GM19351 (cell line): ENCODE data around the gene STX16.

Experiments used
- ATAC-seq: cut with Tn5 transposase; IDR thresholded peaks from one replicate; pipeline ENCODE4 v1.9.1; 2021; ENCODE audit warnings: mild to moderate bottlenecking, moderate library complexity; ENCODE audit not compliant: unreplicated experiment

The STX16 gene

DNA sequence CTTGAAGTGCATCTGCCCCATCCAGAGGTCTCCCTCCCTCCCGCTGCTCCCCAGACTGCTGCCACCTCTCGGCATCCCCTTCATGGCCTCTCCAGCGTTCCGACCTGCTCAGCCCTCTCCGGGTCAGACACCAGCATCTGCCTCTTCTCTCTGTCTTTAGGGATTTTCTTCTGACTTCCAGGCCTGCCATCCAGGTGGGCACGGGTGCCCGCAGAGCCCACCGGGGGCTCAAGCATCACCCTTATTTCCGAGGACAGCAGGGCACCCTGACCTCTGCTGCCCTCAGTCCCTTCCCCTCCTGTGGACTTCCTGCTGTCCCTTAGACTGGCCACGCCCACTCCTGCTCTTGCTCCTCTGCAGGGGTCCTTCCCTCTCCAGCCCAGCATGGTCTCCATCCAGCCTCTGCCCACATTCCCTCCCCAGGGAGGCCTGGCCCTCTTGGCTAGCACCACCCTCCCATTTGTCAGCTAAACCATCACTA is 44.9 kb downstream of the STX16 start:
- no peak for ATAC-seq

GRCh38 chr20:58696411-58696961 is 45.4 kb downstream of the STX16 start:
- ATAC-seq = no peak

DNA sequence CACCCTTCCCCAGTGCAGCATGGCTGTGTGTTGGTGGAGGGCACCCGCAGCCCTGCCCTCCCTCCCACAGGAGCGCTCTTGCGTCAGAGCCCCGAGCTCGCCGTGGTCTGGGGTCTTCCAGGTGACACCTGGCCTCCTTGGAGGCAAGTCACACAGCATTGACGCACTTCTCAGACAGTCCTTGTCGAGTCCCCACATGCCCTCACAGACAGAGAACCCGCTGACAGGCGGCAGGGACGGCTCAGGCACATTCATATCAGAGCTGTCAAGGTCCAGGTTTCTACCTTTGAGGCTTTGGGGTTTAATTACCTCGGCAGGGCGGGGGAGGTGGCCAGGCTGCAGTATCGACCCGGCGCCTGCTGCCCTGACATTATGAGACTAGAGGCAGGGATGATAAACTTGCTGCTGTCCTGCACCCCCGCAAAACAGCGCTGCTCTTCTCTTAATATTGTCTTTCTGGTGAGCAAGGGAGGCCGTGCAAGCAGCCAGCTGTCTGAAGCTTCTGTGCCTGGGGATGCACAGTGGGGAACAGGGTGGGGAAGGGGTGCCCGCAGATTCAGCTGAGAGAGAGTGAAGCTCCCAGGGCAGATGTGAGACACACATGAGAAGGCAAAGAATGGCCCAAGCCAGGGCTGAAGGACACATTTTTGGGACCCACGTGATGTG is 46.3 kb downstream of the STX16 start:
- ATAC-seq = no peak

GRCh38 chr20:58697867-58698703 is 47.0 kb downstream of the STX16 start:
- no peak for ATAC-seq

DNA sequence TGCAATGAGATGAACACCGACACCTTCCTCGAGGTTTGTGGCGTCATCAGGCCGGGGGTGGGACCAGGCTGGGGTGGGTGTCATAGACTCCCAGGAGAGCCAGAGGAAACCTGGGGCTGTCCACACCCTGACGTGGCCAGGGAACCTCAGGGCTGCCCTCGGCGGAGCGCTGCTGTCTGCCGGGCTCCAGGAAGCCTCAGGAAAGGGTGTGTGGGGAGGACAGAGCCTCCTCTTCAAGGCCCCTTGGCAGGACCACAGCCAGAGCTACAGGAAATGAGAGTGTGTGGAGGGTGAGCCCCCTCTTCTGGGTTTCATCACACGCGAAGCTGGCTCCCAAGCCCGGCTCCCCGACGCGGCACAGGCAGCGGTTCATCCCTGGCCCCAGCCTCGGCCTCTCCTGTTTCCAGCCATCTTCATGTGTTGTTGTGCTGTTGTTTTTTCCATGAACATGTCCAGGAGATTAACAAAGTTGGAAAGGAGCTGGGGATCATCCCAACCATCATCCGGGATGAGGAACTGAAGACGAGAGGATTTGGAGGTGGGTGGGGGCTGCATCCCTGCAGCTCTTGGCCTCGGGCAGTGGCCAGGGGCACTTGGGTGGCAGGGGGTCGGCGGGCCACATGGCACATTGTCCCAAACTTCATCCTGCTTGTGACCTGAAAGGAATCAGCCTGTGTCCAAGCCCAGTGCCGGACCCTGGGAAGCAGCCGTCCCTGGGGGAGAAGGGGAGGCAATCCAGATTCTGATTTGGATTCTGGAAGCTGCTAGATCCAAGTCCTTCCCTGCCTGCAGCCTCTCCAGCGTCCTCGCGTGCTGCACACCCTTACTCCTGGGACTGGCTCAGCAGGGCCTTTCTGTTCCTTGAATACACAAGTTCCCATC is 47.9 kb downstream of the STX16 start:
- ATAC-seq = no peak

DNA sequence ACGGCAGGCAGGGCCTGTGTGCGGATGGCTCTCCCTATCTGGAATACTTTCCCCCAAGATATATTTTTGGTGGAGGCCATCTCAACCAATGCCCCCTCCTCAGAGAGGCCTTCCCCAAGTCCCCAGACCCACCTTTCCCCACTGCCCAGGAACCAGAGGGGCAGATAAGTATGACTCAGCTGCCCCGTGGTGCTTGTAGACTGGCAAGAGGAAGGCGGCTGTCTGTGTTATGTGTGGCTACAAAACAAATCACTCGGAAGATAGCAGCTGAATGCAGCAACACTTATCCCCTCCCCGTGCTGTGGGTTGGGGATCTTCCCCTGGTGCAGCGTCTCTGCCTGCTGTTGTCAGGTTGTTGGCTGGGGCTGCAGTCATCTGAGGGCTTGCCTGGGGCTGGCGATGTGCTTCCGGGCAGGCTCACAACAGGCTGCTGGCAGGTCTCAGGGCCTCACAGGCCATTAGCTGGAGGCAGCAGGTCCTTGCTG is 48.6 kb downstream of the STX16 start:
- ATAC-seq = no peak

DNA sequence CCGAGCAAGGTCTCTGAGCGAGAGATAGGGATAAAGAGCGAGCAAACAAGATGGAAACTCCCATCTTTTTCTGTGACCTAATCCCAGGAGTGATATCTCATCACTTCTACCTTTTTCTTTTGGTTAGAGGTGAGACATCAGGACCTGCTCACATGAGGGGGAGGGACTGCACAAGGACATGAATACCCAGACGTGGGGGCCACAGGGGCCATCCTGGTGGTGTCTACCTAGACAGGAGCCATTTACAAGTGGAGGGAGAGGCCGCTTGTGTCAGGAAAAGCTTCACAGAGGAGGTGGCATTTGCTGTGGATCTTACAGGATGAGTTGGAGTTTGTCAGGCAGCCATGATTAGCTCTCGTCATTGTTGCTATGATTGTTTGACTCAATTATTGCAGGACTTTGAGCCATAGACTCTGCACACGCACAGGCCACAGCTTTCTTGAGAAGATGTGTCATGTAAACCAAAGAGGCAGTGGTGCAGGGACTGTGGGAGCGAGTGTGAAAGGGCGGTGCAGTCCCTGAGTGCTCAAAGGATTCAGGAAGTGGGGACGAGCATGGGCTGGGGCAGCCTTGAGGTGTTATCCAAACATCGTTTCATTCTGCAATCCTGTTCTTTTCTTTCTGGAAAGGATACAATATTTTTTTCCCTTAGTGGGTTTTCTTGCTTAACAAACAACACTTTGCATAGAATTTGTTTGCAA is 49.2 kb downstream of the STX16 start:
- no peak for ATAC-seq

GRCh38 chr20:58700823-58701222 is 49.7 kb downstream of the STX16 start:
- ATAC-seq = no peak

DNA sequence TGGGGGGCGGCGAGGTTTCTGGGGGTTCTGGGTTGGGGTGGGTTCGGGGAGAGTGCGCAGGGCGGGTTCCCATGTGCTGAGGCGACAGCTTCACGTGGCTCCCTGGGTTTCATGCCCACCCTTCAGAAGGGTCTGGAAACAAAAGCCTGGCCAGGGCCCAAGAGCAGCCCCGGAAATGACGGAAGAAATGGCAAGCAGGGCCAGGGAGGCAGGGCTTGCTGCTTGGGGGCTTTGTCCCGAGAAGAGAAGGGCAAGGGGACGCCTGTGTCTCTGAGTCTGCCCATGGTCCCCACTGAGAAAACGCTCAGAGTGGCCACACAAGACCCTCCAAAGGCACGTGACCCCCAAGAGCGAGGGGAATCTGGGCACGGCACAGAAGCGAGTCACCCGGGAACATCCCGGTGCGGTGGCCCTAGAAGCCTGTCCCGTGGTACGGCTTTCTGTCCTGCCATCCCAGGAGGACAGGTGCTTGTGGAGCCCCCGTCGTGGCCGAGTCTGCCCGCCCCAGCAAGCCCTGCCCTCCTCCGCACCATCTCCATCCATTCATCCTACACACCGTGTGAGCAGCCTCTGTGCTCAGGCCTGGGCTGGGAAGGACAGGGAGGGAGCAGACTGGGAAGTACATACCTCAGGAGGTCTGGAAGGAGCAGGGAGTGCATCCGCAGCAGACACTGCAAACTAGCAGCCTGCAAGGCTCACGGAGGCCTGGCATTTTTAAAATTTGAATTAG is 50.5 kb downstream of the STX16 start:
- no peak for ATAC-seq

DNA sequence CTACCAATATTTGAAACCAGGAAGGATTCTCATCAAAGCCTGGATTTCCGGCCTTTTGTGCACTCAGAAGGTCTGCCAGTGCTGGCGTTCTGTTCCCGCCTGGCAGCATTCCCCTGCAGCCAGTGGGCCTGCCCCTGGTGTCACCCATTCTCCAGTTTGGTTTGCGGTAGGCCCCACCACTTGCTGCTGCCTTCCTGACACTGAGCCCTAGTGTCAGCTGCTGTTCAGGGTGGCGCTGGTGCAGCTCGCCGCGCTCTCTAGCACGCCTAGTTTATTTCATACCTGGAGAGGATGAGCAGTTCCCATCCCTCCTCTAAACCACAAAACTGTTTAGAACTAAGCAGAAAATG is 51.1 kb downstream of the STX16 start:
- ATAC-seq = no peak

DNA sequence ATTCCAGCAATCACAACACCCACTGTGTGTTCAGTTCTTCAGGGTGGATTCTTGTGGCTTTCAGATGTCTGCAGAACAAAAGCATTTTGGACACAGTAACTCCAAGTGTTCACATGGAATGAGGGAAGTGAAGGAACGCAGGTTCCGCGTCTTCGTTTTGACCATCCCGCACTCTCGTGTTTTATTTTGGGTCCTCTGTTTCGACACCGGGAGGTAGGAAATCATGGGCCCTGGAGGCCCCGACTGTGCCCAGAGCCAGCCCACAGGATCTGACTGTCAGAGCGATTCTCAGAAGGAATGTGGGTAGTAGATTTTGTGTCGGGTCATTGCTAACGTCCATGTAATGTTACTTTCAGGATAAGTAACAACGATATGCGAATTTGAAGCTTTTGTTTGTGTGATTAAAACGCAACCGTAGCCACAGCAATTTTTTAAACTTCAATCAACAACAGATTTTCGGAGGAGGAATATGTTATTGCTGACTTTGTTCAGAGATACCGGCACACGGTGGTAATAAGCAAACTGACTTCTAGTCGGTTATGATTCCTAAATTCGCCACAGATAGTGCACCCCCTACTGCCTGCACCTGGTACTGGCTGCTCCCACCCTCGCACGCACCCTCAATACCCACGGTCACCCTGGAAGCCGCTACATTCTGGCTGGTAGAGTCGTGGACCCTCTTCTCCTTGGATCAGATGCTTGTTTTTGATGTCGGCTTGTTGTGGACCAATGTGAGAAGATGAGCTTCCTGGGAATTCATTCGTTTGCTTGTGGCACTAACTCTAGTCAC is 52.0 kb downstream of the STX16 start:
- ATAC-seq = no peak

DNA sequence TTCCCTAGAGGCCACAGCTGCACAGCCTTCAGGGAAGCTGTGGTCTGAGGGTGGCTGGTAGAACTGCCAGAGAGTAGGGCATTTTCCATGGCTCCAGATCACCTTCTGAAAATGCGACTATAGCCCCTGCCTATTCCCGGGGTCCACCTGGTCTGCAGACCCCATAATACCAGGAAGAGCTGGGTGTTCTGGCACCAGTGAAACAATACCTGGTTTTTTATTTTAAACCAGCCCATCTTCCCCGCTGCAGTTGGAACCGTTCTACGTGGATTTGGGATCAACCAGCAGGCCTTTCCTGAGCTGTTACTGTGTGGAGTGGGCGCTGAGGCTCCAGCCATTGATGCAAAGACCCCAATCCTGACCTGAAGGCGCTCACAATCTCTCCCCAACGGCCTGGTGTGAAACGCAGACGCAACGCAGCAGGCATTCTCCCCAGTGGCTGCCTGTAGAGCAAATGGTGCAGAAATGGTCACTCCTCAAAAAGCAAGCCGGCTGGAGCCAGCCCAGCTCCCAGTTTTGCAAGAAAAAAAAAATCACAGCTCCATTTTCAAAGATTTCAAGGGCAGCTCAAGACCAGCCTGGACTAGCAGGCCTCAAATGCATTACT is 52.8 kb downstream of the STX16 start:
- no peak for ATAC-seq

DNA sequence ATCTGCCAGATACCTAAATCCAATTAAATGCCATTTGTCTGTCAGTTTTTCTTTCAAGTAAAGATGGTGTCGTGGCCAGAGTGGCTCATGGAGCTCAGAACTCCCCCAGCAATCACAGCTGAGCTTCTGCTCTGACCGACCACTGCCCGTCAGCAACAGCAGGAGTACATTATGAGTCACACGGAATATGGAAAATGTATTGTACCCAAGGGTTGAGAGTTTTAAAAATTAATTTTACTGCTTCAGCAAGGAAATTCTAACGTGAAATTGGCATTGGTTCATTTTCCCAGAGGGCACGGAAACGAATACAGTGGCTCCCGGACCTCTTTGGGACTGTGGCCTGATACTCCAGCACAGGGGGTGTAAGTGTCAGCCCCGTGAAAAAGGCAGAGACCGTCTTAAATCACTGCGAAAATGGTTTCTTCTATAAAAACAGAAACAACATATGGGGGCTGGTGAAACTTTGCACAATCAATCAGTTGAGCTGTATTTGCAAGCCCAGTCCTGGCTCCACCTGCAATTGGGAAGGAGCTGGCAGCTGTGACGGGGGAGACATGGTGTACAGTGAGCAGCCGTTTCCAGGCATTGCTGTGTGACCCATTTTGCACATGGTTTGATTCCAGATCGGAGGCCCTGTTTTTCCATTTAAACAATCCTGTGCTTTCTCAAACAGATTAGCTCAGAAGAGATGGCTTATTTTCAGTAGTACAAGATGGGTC is 54.3 kb downstream of the STX16 start:
- no peak for ATAC-seq

DNA sequence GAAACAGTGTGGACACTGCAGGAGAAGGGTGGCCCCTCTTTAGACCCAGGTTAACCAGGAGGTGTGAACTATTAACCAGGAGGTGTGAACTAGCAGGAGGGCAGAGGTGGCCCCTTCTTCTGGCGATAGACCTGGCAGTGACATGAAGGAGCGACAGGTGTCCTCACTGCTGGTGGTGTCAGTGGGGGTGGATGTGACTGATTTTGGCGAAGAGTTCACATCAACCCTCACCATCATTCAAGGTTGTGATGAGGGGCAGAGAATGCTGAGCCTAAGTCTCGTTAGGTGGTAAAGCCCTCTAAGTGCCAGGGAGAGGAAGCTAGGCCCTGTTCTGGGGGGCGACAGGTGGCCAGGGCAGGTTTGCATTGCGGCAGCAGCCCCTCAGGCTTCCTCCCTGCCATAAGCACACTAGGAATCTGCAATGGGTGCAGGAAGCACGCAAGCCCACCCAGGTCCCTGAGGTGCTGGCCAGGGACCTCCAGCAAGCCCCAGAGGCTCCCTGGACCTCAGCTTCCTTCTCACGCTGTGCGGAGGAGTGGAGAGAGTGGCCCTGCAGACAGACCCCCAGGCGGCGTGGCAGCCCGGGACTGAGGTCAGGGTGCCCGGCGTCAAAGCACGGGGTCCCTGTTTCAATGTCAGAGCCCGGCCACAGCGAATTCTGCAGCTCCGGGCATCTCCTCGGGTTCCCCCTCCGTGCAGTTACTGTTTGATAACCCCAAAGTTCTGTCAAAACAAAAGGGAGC is 55.2 kb downstream of the STX16 start:
- no peak for ATAC-seq

GRCh38 chr20:58706975-58707681 is 56.0 kb downstream of the STX16 start:
- ATAC-seq = no peak

- no peak for ATAC-seq
Observed at GRCh38 chr20:58707770-58708169, 56.7 kb downstream of the STX16 start.
